ENCODE results near the gene EIF2AK2. TPM values are rescaled to one million over a fixed set of nuclear protein-coding genes. Genes with fewer than 3 reads are reported as not detected.

Gene EIF2AK2
- total and polyA plus RNA-seq, 2 donors from 2014 or later: 6.4 to 37.6 TPM

DNA sequence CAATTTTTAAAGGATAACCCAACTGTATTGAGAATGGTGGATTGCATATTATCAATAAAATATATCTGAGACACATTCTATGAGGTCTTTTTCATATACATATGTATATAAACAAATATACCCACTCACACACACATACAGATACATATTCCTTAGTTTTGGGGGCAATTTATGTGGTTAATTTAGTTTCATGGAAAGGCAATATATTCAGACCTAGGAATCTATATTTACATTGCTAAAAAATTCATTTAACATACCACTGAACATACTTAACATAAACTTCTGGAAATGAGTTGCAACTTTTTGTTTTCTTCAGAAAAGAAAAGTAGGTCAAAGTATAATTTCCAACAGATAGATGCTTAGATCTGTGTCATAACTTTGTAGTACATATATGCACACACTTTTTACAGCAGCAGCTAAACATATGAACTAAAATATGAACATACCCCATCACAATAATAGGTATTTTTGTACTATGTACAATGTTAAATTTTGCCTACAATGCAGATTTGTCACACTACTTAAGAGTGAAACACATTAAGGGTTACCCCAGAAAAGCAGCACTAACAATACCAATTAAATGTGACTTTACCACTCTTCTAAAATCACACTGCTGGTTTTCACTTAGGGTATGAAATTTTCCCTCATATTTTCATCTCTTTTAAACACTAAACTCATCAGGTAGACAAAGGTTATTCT lies 95.6 kb downstream of the EIF2AK2 start:
- no peak for FAIRE-seq
- H3K9ac ChIP-seq (ENCODE audit: low read length in 3 of 3): no peak overlapping the region

DNA sequence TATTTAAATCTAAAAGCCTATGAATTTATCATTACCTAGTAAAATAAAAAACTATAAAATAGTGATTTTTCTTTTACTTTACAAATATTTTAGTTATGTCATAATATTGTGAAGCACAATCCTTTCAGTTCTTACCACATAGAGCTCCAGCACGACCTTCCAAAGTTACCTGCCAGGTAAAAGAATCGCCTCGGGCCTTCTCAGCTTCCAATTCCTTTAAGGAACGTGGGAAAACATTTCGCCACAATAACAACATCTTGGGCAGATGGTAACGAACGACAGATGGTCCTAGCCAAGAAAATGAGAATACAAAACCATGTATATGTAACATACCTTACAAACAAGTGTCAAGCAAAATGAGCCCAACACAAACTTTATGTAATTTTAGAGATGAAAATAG lies 96.3 kb downstream of the EIF2AK2 start:
- Histone ChIP-seq H3K36me3 (ENCODE audit: control insufficient read depth in 2 of 3, insufficient read depth in 3 of 3, low read length in 3 of 3) (peaks cover 7 to 31% (median 25%) of the 10 kb centered on the region in 3 donors), H3K4me3 (ENCODE audit: low read length in 3 of 3) (no peak overlapping the region), H3K4me1 (ENCODE audit: control insufficient read depth in 2 of 3, insufficient read depth in 2 of 3, low read depth in 1 of 3, low read length in 3 of 3) (no peaks in the 10 kb centered on the region), H3K9ac (ENCODE audit: low read length in 3 of 3) (no peak overlapping the region), H3K27me3 (ENCODE audit: control insufficient read depth, insufficient read depth, low read length) (no peaks in the 10 kb centered on the region), H3K27ac (ENCODE audit: low read depth in 2 of 2, low read length in 2 of 2) (no peak overlapping the region), H3K9me3 (ENCODE audit: control insufficient read depth in 2 of 3, insufficient read depth in 1 of 3, low read length in 3 of 3) (no peaks in the 10 kb centered on the region)
- TF ChIP-seq, protein P1, sequence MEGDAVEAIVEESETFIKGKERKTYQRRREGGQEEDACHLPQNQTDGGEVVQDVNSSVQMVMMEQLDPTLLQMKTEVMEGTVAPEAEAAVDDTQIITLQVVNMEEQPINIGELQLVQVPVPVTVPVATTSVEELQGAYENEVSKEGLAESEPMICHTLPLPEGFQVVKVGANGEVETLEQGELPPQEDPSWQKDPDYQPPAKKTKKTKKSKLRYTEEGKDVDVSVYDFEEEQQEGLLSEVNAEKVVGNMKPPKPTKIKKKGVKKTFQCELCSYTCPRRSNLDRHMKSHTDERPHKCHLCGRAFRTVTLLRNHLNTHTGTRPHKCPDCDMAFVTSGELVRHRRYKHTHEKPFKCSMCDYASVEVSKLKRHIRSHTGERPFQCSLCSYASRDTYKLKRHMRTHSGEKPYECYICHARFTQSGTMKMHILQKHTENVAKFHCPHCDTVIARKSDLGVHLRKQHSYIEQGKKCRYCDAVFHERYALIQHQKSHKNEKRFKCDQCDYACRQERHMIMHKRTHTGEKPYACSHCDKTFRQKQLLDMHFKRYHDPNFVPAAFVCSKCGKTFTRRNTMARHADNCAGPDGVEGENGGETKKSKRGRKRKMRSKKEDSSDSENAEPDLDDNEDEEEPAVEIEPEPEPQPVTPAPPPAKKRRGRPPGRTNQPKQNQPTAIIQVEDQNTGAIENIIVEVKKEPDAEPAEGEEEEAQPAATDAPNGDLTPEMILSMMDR (IDR thresholded peaks at IDR 0.05; ENCODE audit: borderline replicate concordance, extremely low read depth, insufficient read depth): no peak
- DNase-seq (no peak), FAIRE-seq (no peak)
- intact Hi-C loops (cut with DNase I): no loop called here

More for the DNA sequence above, 95.6 kb downstream of the EIF2AK2 start:
- Histone ChIP-seq H3K27ac (ENCODE audit: low read depth in 2 of 2, low read length in 2 of 2) (no peak overlapping the region), H3K4me3 (ENCODE audit: low read length in 3 of 3) (no peak overlapping the region), H3K36me3 (ENCODE audit: control insufficient read depth in 2 of 3, insufficient read depth in 3 of 3, low read length in 3 of 3) (peaks cover 7 to 32% (median 28%) of the 10 kb centered on the region in 3 donors), H3K4me1 (ENCODE audit: control insufficient read depth in 2 of 3, insufficient read depth in 2 of 3, low read depth in 1 of 3, low read length in 3 of 3) (no peaks in the 10 kb centered on the region), H3K9me3 (ENCODE audit: control insufficient read depth in 2 of 3, insufficient read depth in 1 of 3, low read length in 3 of 3) (no peaks in the 10 kb centered on the region), H3K27me3 (ENCODE audit: control insufficient read depth, insufficient read depth, low read length) (no peaks in the 10 kb centered on the region)
- TF ChIP-seq, protein P1 (IDR thresholded peaks at IDR 0.05; ENCODE audit: borderline replicate concordance, extremely low read depth, insufficient read depth): no peak
- intact Hi-C loops (cut with DNase I): no loop called here
- DNase-seq: no peak

DNA sequence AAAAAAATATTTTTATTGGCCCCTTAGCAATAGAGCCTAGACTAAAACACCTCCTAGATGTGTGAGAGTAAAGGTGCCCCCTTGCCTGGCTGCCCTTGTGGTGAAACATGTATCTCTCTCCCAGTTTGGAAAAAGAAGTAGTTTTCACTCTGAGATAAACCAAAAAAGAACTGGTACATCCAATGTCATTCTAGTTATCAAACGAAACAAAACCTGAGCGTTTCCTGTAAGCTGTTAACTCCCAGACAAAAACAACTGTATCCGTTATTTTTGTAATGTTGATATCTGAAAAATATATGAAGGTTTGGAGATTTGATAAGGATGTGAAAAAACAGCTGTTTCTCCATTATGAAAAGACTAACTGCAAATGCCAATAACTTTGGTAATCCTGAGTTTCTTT lies 96.9 kb downstream of the EIF2AK2 start:
- no peaks in the 10 kb centered on the region for H3K9me3 ChIP-seq (ENCODE audit: control insufficient read depth in 2 of 3, insufficient read depth in 1 of 3, low read length in 3 of 3)
- H3K4me1 ChIP-seq (ENCODE audit: control insufficient read depth in 2 of 3, insufficient read depth in 2 of 3, low read depth in 1 of 3, low read length in 3 of 3): no peaks in the 10 kb centered on the region
- TF ChIP-seq, protein P1 (IDR thresholded peaks at IDR 0.05; ENCODE audit: borderline replicate concordance, extremely low read depth, insufficient read depth): no peak
- H3K4me3 ChIP-seq (ENCODE audit: low read length in 3 of 3): no peak overlapping the region
- H3K9ac ChIP-seq (ENCODE audit: low read length in 3 of 3): no peak overlapping the region
- intact Hi-C loops (cut with DNase I): no loop called here
- FAIRE-seq (no peak), DNase-seq (no peak)
- no peak overlapping the region for H3K27ac ChIP-seq (ENCODE audit: low read depth in 2 of 2, low read length in 2 of 2)
- H3K27me3 ChIP-seq (ENCODE audit: control insufficient read depth, insufficient read depth, low read length): no peaks in the 10 kb centered on the region
- H3K36me3 ChIP-seq (ENCODE audit: control insufficient read depth in 2 of 3, insufficient read depth in 3 of 3, low read length in 3 of 3): peaks cover 7 to 30% (median 23%) of the 10 kb centered on the region in 3 donors
